Measurements from ENCODE around the gene CEP192. TPM values are rescaled to one million over a fixed set of nuclear protein-coding genes. Genes with fewer than 3 reads are reported as not detected.

Gene CEP192
- total and polyA plus RNA-seq, 10 of the 15 experiments (the other 5 are each of a cell fraction or from before 2014, with no cell fraction given): 15.4 to 58.2 (median 29.6) TPM

DNA sequence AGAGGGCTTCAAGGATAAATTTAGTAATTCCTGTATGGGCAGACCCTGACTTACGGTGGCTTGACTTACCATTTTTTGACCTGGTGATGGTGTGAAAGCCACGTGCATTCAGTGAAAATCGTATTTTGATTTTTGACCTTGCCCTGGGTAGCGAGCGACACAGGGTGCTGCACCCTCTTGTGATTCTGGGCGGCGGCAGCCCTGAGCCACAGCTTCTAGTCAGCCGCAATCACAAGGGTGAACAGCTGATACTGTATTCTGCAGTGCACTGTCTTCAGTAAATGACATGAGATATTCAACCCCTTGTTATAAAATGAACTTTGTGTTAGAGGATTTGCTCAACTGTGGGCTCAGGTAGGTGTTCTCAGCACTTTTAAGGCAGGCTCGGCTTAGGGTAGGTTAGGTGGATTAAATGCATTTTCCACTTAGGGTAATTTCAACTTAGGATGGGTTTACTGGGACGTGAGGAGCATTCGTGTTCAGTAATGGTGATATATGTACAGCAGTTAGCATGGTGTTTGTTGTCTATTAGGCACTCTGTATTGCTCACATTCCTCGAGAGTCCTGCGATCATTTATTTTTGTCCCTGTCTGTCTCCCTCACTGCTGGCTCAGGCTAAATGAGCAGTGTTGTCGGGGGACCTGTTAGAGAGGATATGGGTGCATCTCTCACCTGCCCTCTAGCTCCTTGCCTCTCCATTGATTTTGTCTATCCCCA lies 109.9 kb downstream of the CEP192 start:
- intact Hi-C loops (cut with micrococcal nuclease; ENCODE audit: unreplicated experiment): no loop called here
- Histone ChIP-seq H3K4me1 (ENCODE audit: control insufficient read depth, insufficient read depth, low read length) (no peaks in the 10 kb centered on the region), H3K27me3 (replicated peaks in 1 of 2; ENCODE audit: control insufficient read depth in 2 of 2, insufficient read depth in 2 of 2, low read length in 1 of 2) (no peaks in the 10 kb centered on the region), H3K36me3 (ENCODE audit: control insufficient read depth in 2 of 2, insufficient read depth in 2 of 2, low read length in 1 of 2) (peaks cover 25 to 35% of the 10 kb centered on the region in 2 experiments), H3K4me2 (ENCODE audit: control insufficient read depth, insufficient read depth) (no peak overlapping the region), H3K79me2 (ENCODE audit: control insufficient read depth, insufficient read depth, low read length) (no peaks in the 10 kb centered on the region), H3K9ac (ENCODE audit: control insufficient read depth, insufficient read depth, low read length) (no peak overlapping the region), H2AFZ (ENCODE audit: control insufficient read depth, low read depth, low read length) (no peak overlapping the region), H3K4me3 (no peak overlapping the region), H3K27ac (ENCODE audit: control insufficient read depth, insufficient read depth) (no peak overlapping the region), H4K20me1 (ENCODE audit: control insufficient read depth, insufficient read depth) (no peaks in the 10 kb centered on the region), H3K9me3 (replicated peaks; ENCODE audit: control insufficient read depth, insufficient read depth, low read length) (no peaks in the 10 kb centered on the region)
- no TSS peak for BruUV-seq (replicated peaks)
- ChIA-PET CTCF (interaction anchor here (1.5 kb wide), 1 partner anchor 18 kb away, joined by 4 read pairs; no protein-coding TSS in a partner anchor), RAD21 (ENCODE audit: unreplicated experiment) (no interaction called here), POLR2A (no interaction called here), SMC1A (ENCODE audit: uncharacterized antibody, unreplicated experiment) (no interaction called here)
- ATAC-seq (no peak), FAIRE-seq (no peak), DNase-seq (ENCODE audit: low read depth, low spot score) (no peak)
- no peak for TF ChIP-seq MLLT1 (IDR thresholded peaks at IDR 0.05)
- TF ChIP-seq MEF2A (IDR thresholded peaks at IDR 0.05; ENCODE audit: insufficient read depth, low read depth, low read length): no peak
- no peak for TF ChIP-seq SRF (IDR thresholded peaks at IDR 0.05; ENCODE audit: low read depth in 2 of 2, low read length in 2 of 2)
- TF ChIP-seq TCF12 (IDR thresholded peaks at IDR 0.05; ENCODE audit: low read depth, low read length): no peak
- TF ChIP-seq, protein P1, sequence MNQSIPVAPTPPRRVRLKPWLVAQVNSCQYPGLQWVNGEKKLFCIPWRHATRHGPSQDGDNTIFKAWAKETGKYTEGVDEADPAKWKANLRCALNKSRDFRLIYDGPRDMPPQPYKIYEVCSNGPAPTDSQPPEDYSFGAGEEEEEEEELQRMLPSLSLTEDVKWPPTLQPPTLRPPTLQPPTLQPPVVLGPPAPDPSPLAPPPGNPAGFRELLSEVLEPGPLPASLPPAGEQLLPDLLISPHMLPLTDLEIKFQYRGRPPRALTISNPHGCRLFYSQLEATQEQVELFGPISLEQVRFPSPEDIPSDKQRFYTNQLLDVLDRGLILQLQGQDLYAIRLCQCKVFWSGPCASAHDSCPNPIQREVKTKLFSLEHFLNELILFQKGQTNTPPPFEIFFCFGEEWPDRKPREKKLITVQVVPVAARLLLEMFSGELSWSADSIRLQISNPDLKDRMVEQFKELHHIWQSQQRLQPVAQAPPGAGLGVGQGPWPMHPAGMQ (IDR thresholded peaks at IDR 0.05; ENCODE audit: borderline replicate concordance): no peak
- TF ChIP-seq KDM1A (IDR thresholded peaks at IDR 0.05; ENCODE audit: borderline replicate concordance): no peak
- TF ChIP-seq LARP7 (IDR thresholded peaks at IDR 0.05): no peak
- 98% methylated on average over 14 of the region's 14 CpGs for WGBS (ENCODE audit: insufficient coverage, insufficient replicate concordance, low lambda C conversion rate, missing lambda C conversion rate)
- in situ Hi-C loops (cut with MboI): no loop called here
